Panc1 (cell line): ENCODE data around the gene CEND1. TPM values are rescaled to one million over a fixed set of nuclear protein-coding genes. Genes with fewer than 3 reads are reported as not detected.

Experiments
- ATAC-seq: fragments of 200-7000 bp; cut with Tn5 transposase; 2 replicates; pipeline ENCODE4 v1.9.1; 2020; ENCODE audit warnings: mild to moderate bottlenecking, moderate library complexity
- BruUV-seq: library from RNA; stranded (reverse); fragments of 400-500 nt; replicated peaks from 2 replicates; lab custom pipeline; 2021; lab: Mats Ljungman, UMichigan
- CTCF ChIA-PET: fragments of 300-600 bp; sonication (Branson Sonifier 250); formaldehyde crosslinking; loops from one replicate; lab custom pipeline; 2022; ENCODE audit warnings: antibody characterized with exemption; lab: Charles Lee
- POLR2A ChIA-PET: fragments of 300-600 bp; sonication (Branson Sonifier 250); formaldehyde crosslinking; loops from one replicate; lab custom pipeline; 2022; ENCODE audit warnings: antibody characterized with exemption; lab: Charles Lee
- DNase-seq: peaks from one replicate; pipeline ENCODE4 v3.0.0-alpha.2; 2010; ENCODE audit warnings: low read depth, low spot score
- H3K27ac ChIP-seq: 2 replicates; pipeline ENCODE4 v1.5.1; 2011; ENCODE audit warnings: mild to moderate bottlenecking, low read length, inconsistent platforms
- H3K27me3 ChIP-seq: fragments of 200-500 bp; sonication (Bioruptor generic); 2 replicates; pipeline ENCODE4 v1.6.0; 2014; ENCODE audit warnings: low read length, inconsistent platforms; ENCODE audit not compliant: control insufficient read depth, insufficient read depth
- H3K36me3 ChIP-seq: fragments of 200-500 bp; sonication (Bioruptor generic); 2 replicates; pipeline ENCODE4 v1.5.1; 2014; ENCODE audit warnings: inconsistent platforms, mild to moderate bottlenecking, low read length, moderate library complexity; ENCODE audit not compliant: control insufficient read depth, insufficient read depth
- H3K4me1 ChIP-seq: 2 replicates; pipeline ENCODE4 v1.5.1; 2011; ENCODE audit warnings: inconsistent platforms, mild to moderate bottlenecking, low read length, moderate library complexity; ENCODE audit not compliant: control insufficient read depth, insufficient read depth
- H3K4me3 ChIP-seq, 2 experiments: 2 replicates each; pipeline ENCODE4 v1.5.1; 2011 to 2012; ENCODE audit warnings: low read depth in 2 of 2, low read length in 2 of 2, mild to moderate bottlenecking in 2 of 2, inconsistent platforms in 1 of 2, moderate library complexity in 1 of 2
- H3K9me3 ChIP-seq: fragments of 200-500 bp; sonication (Bioruptor generic); 2 replicates; pipeline ENCODE4 v1.5.1; 2014; ENCODE audit warnings: low read depth, mild to moderate bottlenecking, inconsistent platforms, low read length, moderate library complexity; ENCODE audit not compliant: control insufficient read depth, insufficient read depth
- POLR2AphosphoS5 ChIP-seq: IDR thresholded peaks from 2 replicates; pipeline ENCODE4 v1.6.1; 2012; ENCODE audit warnings: mild to moderate bottlenecking, low read depth, low read length, moderate library complexity
- REST ChIP-seq, 2 experiments: IDR thresholded peaks; 2 replicates each; pipeline ENCODE4 v1.6.1; 2011 to 2012; ENCODE audit warnings: low read depth in 2 of 2, control low read depth in 1 of 2, low read length in 1 of 2, mild to moderate bottlenecking in 1 of 2, moderate library complexity in 1 of 2; ENCODE audit not compliant: insufficient read depth in 1 of 2
- SIN3A ChIP-seq: IDR thresholded peaks from 2 replicates; pipeline ENCODE4 v1.6.1; 2012; ENCODE audit warnings: low read depth, mild to moderate bottlenecking, low read length, moderate library complexity, borderline replicate concordance; ENCODE audit not compliant: insufficient read depth
- TCF7L2 ChIP-seq: IDR thresholded peaks from 2 replicates; pipeline ENCODE4 v1.6.1; 2011; ENCODE audit warnings: mild to moderate bottlenecking, low read depth, low read length, inconsistent platforms
- in situ Hi-C: cut with HindIII; loops from 2 replicates; pipeline ENCODE4 v1.10.0; 2016; ENCODE audit warnings: low sequenced_read_pairs, low pct_unique_long_range_greater_than_20kb
- intact Hi-C: fragments of 100-400 bp; cut with micrococcal nuclease; formaldehyde crosslinking; loops from one replicate; pipeline ENCODE4 v1.10.0; 2022; ENCODE audit not compliant: unreplicated experiment
- total RNA-seq: library from RNA; stranded (reverse); gene quantifications from one replicate; pipeline ENCODE4 v1.2.1, GENCODE V29; 2021; ENCODE audit not compliant: unreplicated experiment
- TF ChIP-seq, protein P1 (sequence below): fragments of 450-650 bp; IDR thresholded peaks from 2 replicates; pipeline ENCODE4 v1.5.1; 2017; ENCODE audit warnings: mild to moderate bottlenecking

The CEND1 gene
- total RNA-seq, 1 experiment from 2014 or later: 15.9 TPM

DNA sequence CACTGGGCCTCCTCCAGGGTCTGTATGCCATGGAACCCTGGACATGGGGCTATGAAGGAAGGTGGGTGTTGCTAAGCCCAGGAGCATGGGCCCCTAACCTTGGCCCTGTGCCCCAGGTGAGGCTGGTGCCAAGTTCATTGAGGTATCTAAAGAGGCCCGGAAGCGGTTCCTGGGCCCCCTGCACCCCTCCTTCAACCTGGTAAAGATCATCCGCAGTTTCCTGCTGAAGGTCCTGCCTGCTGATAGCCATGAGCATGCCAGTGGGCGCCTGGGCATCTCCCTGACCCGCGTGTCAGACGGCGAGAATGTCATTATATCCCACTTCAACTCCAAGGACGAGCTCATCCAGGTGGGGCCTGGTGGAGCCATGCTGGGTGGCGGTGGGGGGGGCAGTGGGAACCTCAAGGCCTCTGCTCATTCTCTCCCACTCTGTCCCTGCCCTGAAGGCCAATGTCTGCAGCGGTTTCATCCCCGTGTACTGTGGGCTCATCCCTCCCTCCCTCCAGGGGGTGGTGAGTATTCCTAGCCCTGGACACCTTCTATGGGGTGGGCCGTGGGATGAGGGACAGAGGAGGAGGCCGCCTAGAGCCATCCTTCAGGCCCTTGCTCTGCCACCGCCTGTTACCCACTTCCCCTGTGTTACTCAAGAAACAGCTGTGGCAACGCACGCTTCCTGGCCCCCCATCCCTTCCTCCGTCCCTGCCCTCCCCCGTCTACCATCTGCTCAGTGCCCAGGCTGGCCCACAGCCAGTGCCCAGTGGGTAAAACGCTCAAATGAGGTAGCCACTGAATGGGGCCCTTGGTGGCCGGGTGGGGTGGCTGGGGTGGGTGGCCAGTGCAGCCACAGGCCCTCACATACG is 31.9 kb upstream of the CEND1 start:
- CTCF ChIA-PET: interaction anchor here (0.7 kb wide), 1 partner anchor 8 kb away, joined by 4 read pairs; no protein-coding TSS in a partner anchor

More for the DNA sequence above, 31.9 kb upstream of the CEND1 start:
- peak overlapping the region; percentile 89 for H3K27ac ChIP-seq
- 0 out of 2 replicates have a peak, but pooled peaks cover 2% of the 10 kb centered on the region for H3K36me3 ChIP-seq
- H3K27me3 ChIP-seq: no peaks in the 10 kb centered on the region
- intact Hi-C loops (no loop called here), in situ Hi-C loops (no loop called here)
- peak overlapping the region; percentile 80 to 88 for H3K4me3 ChIP-seq
- BruUV-seq: no TSS peak
- H3K4me1 ChIP-seq: peaks cover 55% of the 10 kb centered on the region
- DNase-seq (no peak), ATAC-seq (no peak)
- TF ChIP-seq, protein P1, sequence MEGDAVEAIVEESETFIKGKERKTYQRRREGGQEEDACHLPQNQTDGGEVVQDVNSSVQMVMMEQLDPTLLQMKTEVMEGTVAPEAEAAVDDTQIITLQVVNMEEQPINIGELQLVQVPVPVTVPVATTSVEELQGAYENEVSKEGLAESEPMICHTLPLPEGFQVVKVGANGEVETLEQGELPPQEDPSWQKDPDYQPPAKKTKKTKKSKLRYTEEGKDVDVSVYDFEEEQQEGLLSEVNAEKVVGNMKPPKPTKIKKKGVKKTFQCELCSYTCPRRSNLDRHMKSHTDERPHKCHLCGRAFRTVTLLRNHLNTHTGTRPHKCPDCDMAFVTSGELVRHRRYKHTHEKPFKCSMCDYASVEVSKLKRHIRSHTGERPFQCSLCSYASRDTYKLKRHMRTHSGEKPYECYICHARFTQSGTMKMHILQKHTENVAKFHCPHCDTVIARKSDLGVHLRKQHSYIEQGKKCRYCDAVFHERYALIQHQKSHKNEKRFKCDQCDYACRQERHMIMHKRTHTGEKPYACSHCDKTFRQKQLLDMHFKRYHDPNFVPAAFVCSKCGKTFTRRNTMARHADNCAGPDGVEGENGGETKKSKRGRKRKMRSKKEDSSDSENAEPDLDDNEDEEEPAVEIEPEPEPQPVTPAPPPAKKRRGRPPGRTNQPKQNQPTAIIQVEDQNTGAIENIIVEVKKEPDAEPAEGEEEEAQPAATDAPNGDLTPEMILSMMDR: no peak
- TF ChIP-seq SIN3A: no peak
- no peak for TF ChIP-seq TCF7L2
- TF ChIP-seq POLR2AphosphoS5: no peak
- no peak for TF ChIP-seq REST (IDR thresholded peaks at IDR 0.05; ENCODE audit: insufficient read depth in 1 of 2, low read depth in 2 of 2, low read length in 1 of 2)
- POLR2A ChIA-PET: interaction anchor here (0.6 to 0.9 kb wide), 2 partner anchors 13 to 26 kb away, joined by 3 read pairs; no protein-coding TSS in a partner anchor
- no peaks in the 10 kb centered on the region for H3K9me3 ChIP-seq
